VCaP (cell line): ENCODE data around the gene EFNA2.
"Not testable (repeated sequence)": the region's sequence is repeated elsewhere in the genome, so short reads cannot be mapped to it uniquely, and the experiment has no call there.

Experiments
- H3K27ac ChIP-seq: fragments of 450-650 bp; 2 replicates; pipeline ENCODE4 v1.5.1; 2017
- CTCF ChIP-seq: fragments of 450-650 bp; conservative IDR thresholded peaks from 2 replicates; pipeline ENCODE4 v1.5.1; 2017; ENCODE audit warnings: mild to moderate bottlenecking, moderate library complexity

EFNA2 gene

GRCh38 chr19:1312767-1313694, 27.4 kb downstream of the EFNA2 start:
- no peak for TF ChIP-seq CTCF
- peak overlapping the region; percentile 5; the same call in 1 of the 2 replicates for H3K27ac ChIP-seq

GRCh38 chr19:1313695-1314613, 28.3 kb downstream of the EFNA2 start:
- no peak for TF ChIP-seq CTCF
- peak overlapping the region; percentile 5; the same call in 1 of the 2 replicates for H3K27ac ChIP-seq

- H3K27ac ChIP-seq, result peak overlapping the region; percentile 64
- TF ChIP-seq CTCF, result peak; percentile 85
Observed at GRCh38 chr19:1315470-1316166, 29.9 kb downstream of the EFNA2 start.

GRCh38 chr19:1316466-1316865, 30.8 kb downstream of the EFNA2 start:
- H3K27ac ChIP-seq, result no peak overlapping the region
- TF ChIP-seq CTCF, result no peak

GRCh38 chr19:1317274-1318003, 31.8 kb downstream of the EFNA2 start:
- H3K27ac ChIP-seq, result no peak overlapping the region
- no peak for TF ChIP-seq CTCF

GRCh38 chr19:1318678-1319471, 33.2 kb downstream of the EFNA2 start:
- no peak overlapping the region for H3K27ac ChIP-seq
- TF ChIP-seq CTCF, result no peak

GRCh38 chr19:1320282-1320650, 34.6 kb downstream of the EFNA2 start:
- not testable (repeated sequence) for H3K27ac ChIP-seq
